Activated CD8-positive, alpha-beta T cell treated with anti-CD3 and anti-CD28 coated beads for 36 hours (primary cell): Measurements from ENCODE around the gene NLK. TPM values are rescaled to one million over a fixed set of nuclear protein-coding genes. Genes with fewer than 3 reads are reported as not detected.
A peak's percentile ranks its signal among the peaks of the same experiment; 100 is the strongest.

Experiments
- ATAC-seq: fragments of 200-7000 bp; cut with Tn5 transposase; one replicate; pipeline ENCODE4 v1.10.0; 2021; ENCODE audit warnings: mild to moderate bottlenecking, moderate library complexity
- CTCF ChIA-PET: fragments of 350-600 bp; sonication (Branson Sonifier 250); formaldehyde crosslinking; loops from one replicate; lab custom pipeline; 2021; ENCODE audit warnings: antibody characterized with exemption; lab: Charles Lee
- POLR2A ChIA-PET: fragments of 350-600 bp; sonication (Branson Sonifier 250); formaldehyde crosslinking; loops from one replicate; lab custom pipeline; 2021; ENCODE audit warnings: antibody characterized with exemption; lab: Charles Lee
- DNase-seq: peaks from one replicate; pipeline ENCODE4 v3.0.0-alpha.2; 2020
- H3K27ac Mint-ChIP-seq: one replicate; pipeline ENCODE4 v1.8.0; 2021; ENCODE audit warnings: mild to moderate bottlenecking, mixed read lengths
- H3K27me3 Mint-ChIP-seq: one replicate; pipeline ENCODE4 v1.8.0; 2021; ENCODE audit warnings: mixed read lengths
- H3K36me3 Mint-ChIP-seq: one replicate; pipeline ENCODE4 v1.8.0; 2021; ENCODE audit warnings: low read depth, mixed read lengths
- H3K4me1 Mint-ChIP-seq: one replicate; pipeline ENCODE4 v1.8.0; 2021; ENCODE audit warnings: low read depth, mixed read lengths
- H3K4me3 Mint-ChIP-seq: one replicate; pipeline ENCODE4 v1.8.0; 2021; ENCODE audit warnings: mild to moderate bottlenecking, moderate library complexity, mixed read lengths
- H3K9me3 Mint-ChIP-seq: one replicate; pipeline ENCODE4 v1.8.0; 2021; ENCODE audit warnings: mixed read lengths
- intact Hi-C: fragments of 100-400 bp; cut with micrococcal nuclease; formaldehyde crosslinking; loops from one replicate; pipeline ENCODE4 v1.10.0; 2022
- total RNA-seq, 2 experiments: library from RNA; stranded (reverse); gene quantifications; one replicate each; pipeline ENCODE4 v1.2.3, GENCODE V29; 2021
- TF ChIP-seq, protein P1 (sequence below): fragments of 200-600 bp; IDR thresholded peaks from one replicate; pipeline ENCODE4 v1.8.0; 2022; ENCODE audit warnings: antibody characterized with exemption, mild to moderate bottlenecking

NLK gene
- total RNA-seq, 2 experiments from 2014 or later, result 7.3 to 7.8 TPM

- H3K4me3 Mint-ChIP-seq, result peak overlapping the region; percentile 77
- peak overlapping the region; percentile 74 for H3K27ac Mint-ChIP-seq
- ChIA-PET POLR2A (no interaction called here), CTCF (interaction anchor here (1.2 to 1.4 kb wide), 2 partner anchors 9 to 163 kb away, joined by 3 read pairs; no protein-coding TSS in a partner anchor)
- no peak for DNase-seq
- intact Hi-C loops, result loop anchor here (10.0 kb wide), 1 partner anchor 568 kb away; no protein-coding TSS in a partner anchor
- H3K9me3 Mint-ChIP-seq, result no peaks in the 10 kb centered on the region
- H3K4me1 Mint-ChIP-seq, result peaks cover 65% of the 10 kb centered on the region
- ATAC-seq, result no peak
- no peaks in the 10 kb centered on the region for H3K27me3 Mint-ChIP-seq
- TF ChIP-seq, protein P1, sequence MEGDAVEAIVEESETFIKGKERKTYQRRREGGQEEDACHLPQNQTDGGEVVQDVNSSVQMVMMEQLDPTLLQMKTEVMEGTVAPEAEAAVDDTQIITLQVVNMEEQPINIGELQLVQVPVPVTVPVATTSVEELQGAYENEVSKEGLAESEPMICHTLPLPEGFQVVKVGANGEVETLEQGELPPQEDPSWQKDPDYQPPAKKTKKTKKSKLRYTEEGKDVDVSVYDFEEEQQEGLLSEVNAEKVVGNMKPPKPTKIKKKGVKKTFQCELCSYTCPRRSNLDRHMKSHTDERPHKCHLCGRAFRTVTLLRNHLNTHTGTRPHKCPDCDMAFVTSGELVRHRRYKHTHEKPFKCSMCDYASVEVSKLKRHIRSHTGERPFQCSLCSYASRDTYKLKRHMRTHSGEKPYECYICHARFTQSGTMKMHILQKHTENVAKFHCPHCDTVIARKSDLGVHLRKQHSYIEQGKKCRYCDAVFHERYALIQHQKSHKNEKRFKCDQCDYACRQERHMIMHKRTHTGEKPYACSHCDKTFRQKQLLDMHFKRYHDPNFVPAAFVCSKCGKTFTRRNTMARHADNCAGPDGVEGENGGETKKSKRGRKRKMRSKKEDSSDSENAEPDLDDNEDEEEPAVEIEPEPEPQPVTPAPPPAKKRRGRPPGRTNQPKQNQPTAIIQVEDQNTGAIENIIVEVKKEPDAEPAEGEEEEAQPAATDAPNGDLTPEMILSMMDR, result no peak
- H3K36me3 Mint-ChIP-seq, result peaks cover 11% of the 10 kb centered on the region
These were observed 329 bp downstream of the NLK start for GRCh38 chr17:28042721-28043291.

GRCh38 chr17:28043296-28043695, 819 bp downstream of the NLK start:
- peaks cover 11% of the 10 kb centered on the region for H3K36me3 Mint-ChIP-seq
- DNase-seq (no peak), ATAC-seq (no peak)
- POLR2A ChIA-PET, result no interaction called here
- intact Hi-C loops, result loop anchor here (10.0 kb wide), 1 partner anchor 568 kb away; no protein-coding TSS in a partner anchor
- peaks cover 70% of the 10 kb centered on the region for H3K4me1 Mint-ChIP-seq
- peak overlapping the region; percentile 63 for H3K27ac Mint-ChIP-seq
- H3K4me3 Mint-ChIP-seq, result peak overlapping the region; percentile 77
- no peaks in the 10 kb centered on the region for H3K9me3 Mint-ChIP-seq
- TF ChIP-seq, protein P1, result no peak
- CTCF ChIA-PET, result interaction anchor here (1.2 to 1.4 kb wide), 2 partner anchors 8 to 164 kb away, joined by 3 read pairs; no protein-coding TSS in a partner anchor
- H3K27me3 Mint-ChIP-seq, result no peaks in the 10 kb centered on the region

DNA sequence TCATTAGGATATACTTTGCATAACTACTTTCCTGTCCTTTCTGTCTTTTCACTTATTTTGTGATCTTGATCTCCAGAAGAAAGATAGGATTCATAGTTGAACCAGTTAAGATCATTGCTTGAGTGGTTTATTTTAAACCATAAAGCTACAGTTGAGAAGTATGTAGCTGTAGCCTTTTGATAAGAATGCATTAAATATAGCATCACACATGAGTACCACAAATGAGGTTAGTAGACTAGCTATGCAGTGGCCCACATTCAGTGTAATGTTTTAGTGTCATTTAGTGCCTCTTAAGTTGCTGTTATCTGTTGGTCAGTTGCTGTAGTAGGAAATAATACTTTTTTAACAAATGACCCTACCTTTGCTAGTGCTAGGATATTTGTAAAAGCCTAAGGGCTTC, 1.3 kb downstream of the NLK start:
- DNase-seq (no peak), ATAC-seq (no peak)
- intact Hi-C loops, result loop anchor here (10.0 kb wide), 1 partner anchor 569 kb away; no protein-coding TSS in a partner anchor
- H3K4me3 Mint-ChIP-seq, result peak overlapping the region; percentile 77
- H3K27ac Mint-ChIP-seq, result no peak overlapping the region
- TF ChIP-seq, protein P1, result no peak
- no peaks in the 10 kb centered on the region for H3K27me3 Mint-ChIP-seq
- no peaks in the 10 kb centered on the region for H3K9me3 Mint-ChIP-seq
- H3K4me1 Mint-ChIP-seq, result peaks cover 75% of the 10 kb centered on the region
- POLR2A ChIA-PET, result interaction anchor here (0.6 kb wide), 1 partner anchor 597 kb away, joined by 3 read pairs; no protein-coding TSS in a partner anchor
- CTCF ChIA-PET, result no interaction called here
- H3K36me3 Mint-ChIP-seq, result peaks cover 11% of the 10 kb centered on the region

DNA sequence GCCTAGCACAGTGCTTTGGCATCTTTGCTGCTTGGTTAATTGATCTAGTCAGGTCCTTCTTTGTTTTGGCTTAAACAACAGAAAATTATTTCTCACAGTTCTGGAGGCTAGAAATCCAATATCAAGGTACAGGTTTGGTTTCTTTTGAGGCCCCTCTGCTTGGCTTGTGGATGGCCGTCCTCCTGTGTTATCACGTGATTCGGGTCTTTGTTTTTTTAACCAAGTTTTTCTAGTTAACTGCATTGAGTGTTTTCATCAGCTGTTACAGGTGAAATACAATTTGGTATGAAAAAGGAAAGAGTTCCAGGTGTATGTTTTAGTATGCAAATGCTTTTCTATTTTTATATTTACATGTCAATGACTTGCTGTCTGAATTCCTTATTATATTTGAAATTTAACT, 2.8 kb downstream of the NLK start:
- CTCF ChIA-PET, result interaction anchor here (1.8 kb wide), 1 partner anchor 10 kb away, joined by 3 read pairs; no protein-coding TSS in a partner anchor
- no peak for ATAC-seq

More for the DNA sequence above, 2.8 kb downstream of the NLK start:
- POLR2A ChIA-PET, result no interaction called here
- Mint-ChIP-seq H3K4me3 (no peak overlapping the region), H3K27me3 (no peaks in the 10 kb centered on the region), H3K4me1 (peaks cover 80% of the 10 kb centered on the region), H3K36me3 (peaks cover 11% of the 10 kb centered on the region), H3K27ac (no peak overlapping the region), H3K9me3 (no peaks in the 10 kb centered on the region)
- TF ChIP-seq, protein P1, result no peak
- no peak for DNase-seq
- intact Hi-C loops, result loop anchor here (10.0 kb wide), 1 partner anchor 571 kb away; no protein-coding TSS in a partner anchor
